HG03135 (cell line): ENCODE measurements around the gene CDH8.

Experiments
- ATAC-seq: cut with Tn5 transposase; IDR thresholded peaks from one replicate; pipeline ENCODE4 v1.9.1; 2021; ENCODE audit warnings: mild to moderate bottlenecking, moderate library complexity; ENCODE audit not compliant: unreplicated experiment

Gene CDH8

GRCh38 chr16:62033065-62033464, 3.2 kb downstream of the CDH8 start:
- ATAC-seq: no peak

GRCh38 chr16:62029947-62030346, 6.3 kb downstream of the CDH8 start:
- no peak for ATAC-seq

DNA sequence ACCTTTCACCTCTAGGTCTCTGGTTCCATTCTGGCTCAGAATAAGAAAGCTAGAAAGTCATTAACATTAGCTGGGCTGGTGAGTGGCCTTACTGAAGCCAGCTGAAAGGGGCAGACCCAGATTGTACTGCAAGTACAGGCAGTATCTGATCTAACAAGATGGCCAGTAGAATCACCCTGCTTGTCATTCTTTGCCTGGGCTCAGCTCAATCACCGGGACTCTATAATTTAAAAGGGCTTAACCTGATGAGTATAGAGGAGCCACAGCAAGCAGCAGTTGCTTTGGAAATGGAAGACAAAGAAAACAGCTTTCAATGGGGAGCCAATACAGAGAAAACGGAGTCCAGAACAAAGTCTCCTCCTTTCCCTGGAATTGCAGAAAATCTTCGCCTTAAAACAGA, 13.6 kb downstream of the CDH8 start:
- no peak for ATAC-seq

GRCh38 chr16:62021161-62021581, 15.1 kb downstream of the CDH8 start:
- no peak for ATAC-seq

DNA sequence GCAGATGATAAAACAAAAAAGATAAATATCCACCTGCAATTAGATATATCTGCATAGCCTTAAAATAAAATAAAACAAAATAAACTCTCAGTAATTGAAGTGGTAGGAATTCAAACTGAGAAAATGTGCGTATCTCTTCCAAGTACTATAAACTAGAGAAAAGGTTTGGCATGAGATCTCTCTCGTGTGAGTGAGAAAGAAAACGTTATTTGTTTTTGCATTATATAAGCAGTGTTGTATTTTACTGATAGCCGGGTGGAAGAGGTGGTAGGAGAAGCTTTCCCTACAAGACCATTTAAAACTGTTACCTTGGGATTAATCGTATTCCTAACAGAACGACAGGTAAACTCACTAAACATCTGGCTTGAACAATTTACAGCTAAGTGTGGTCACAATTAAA, 15.6 kb downstream of the CDH8 start:
- ATAC-seq: no peak

GRCh38 chr16:62019851-62020250, 16.4 kb downstream of the CDH8 start:
- ATAC-seq: no peak

DNA sequence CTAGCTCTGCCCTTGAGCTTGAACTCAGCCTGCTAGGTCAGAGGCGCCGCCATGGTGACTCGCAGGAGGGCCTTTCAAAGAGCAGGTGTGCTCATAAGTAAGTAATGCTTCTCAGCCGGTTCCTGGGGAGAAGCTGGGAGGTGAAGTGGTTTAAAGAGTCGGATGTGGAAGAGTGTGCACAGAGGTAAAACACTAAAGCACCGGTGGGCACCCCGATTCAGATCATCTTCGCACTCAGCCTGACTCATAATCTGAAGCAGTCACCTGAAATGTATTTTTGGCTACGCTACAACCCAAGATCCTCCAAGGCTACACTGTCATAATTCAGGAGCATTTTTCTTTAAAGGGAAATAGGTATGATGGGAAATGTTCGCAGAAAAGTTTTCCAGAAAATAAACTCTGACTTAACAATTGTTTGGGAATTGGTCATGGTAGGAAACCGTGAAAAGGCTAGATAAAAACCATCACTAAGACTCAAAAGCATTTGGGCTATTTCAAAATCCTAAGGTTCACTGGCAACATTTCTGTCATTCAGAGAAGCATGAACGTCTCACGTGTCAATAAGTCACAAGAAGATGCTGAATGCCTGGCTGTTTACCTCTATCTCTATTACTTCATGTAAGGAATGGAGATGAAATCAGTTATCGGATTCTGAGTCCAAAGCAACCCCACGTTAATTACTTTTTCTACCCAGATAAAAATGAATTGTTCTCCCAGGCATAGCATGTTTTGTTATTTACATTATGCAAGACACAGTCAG, 17.8 kb downstream of the CDH8 start:
- no peak for ATAC-seq

- ATAC-seq: no peak
Measured at GRCh38 chr16:62014319-62014923, 21.8 kb downstream of the CDH8 start.

DNA sequence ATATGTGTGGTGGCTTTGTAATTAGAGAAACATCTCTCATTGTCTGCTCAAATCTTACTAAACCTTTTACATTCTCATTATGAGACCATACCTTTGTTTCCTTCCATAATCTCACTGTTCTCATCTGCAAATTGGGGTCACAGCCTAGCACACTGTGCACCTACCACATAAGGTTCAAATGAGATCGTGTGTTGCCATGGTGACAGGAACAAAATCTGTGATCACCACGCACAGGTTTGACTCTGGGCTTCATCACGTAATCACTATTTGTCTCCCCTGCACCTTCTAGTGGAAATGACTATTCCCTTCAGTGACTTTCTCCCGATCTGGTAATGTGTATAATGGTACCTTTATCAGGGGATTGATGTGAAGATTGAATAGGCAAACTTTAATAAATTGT, 26.1 kb downstream of the CDH8 start:
- no peak for ATAC-seq

GRCh38 chr16:61998460-61998859, 37.8 kb downstream of the CDH8 start:
- no peak for ATAC-seq

DNA sequence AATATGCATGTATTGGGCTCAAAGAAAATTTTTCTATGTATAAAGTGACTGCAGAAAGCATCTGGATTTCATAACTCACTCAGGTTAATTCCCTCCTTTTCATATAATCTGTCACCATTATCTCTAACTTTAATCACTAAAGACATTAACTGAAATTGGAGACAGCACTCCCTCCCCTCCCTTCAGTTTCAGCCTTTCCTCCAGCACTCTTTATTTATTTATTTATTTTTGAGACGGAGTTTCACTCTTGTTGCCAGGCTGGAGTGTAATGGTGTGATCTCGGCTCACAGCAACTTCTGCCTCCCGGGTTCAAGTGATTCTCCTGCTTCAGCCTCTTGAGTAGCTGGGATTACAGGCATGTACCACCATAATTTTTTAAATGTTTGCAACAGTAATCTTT, 43.1 kb downstream of the CDH8 start:
- no peak for ATAC-seq

GRCh38 chr16:61987474-61988012, 48.7 kb downstream of the CDH8 start:
- ATAC-seq: no peak

- ATAC-seq: no peak
Measured at GRCh38 chr16:61969077-61969382, 67.2 kb downstream of the CDH8 start.

DNA sequence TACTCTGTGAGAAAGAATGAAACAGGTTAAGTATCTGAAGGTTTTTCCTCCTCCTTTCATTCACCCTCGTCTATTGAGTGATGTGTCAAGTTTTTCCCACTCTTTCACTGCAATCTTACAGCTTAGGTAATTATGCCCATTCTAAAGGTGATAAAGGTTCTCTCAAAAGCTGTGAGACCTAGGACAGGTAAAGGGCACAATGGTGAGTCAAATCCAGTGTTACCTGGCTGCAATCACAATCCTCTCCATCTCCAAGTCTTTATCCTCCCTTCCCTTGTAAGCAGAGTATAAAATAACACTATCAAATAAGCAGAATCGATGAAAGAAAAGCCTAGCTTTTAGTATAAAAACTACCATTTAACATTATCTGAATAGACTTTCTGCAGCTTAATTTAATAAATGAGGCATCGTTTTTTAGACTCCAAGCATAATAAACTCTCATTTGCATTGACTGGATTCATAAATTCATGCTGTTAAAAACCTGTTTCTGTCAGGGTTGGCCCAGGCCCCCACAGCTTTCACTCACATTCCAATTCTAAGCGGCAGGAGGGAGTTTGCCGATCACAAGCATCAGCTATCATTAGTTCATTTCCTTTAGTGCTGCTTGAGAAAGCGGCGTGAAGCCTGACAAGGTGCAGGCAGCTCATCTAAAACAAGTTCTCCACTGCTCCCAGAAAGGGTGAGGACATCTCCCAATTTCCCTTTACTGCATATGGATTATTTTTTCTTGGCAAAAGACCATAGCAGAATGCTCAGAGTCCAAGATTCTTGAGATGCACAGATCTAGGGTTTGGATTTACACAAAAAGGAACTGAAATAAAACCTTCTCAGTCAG, 67.8 kb downstream of the CDH8 start:
- ATAC-seq: no peak

GRCh38 chr16:61957075-61957855, 79.0 kb downstream of the CDH8 start:
- ATAC-seq: no peak

- ATAC-seq: no peak
Measured at GRCh38 chr16:61952841-61953240, 83.4 kb downstream of the CDH8 start.

- ATAC-seq: no peak
Measured at GRCh38 chr16:61948414-61948813, 87.8 kb downstream of the CDH8 start.

DNA sequence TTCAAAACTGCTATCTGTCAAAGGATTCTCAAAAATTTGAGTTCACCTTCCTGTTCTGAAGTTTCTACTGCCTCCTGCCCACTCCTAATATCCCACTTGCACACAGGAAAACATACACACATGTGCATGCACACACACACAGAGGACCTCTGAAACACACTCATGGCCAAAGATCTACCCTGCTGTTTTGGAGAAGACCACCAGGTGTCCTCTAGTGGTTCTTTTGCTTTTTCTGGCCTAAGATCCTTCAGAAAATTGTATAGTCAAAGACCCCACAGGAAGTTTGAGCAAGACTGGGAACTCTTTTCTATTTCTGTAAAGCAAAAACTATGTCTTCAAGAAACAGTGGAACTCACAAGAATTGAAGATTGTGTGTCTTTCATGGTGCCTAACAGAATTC, 90.2 kb downstream of the CDH8 start:
- no peak for ATAC-seq

DNA sequence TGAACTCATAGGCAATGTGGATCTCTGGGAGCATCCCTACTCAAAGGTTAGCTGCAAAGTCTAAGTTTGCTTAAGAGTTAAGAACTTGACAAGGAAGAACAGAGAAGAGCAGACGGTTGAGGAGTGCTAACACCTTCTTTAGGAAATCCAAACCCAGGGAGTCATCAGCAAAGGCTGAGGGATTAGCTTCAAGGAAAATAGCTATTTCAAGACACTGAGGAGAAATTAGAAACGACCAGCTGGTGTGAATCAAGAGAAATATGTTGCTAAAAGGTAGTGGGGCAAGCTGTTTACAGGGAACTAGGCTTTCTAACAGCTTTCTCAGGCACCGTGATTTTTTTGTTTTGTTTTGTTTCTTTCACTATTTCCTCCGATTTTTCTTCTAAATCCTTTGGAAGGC, 90.7 kb downstream of the CDH8 start:
- no peak for ATAC-seq

- ATAC-seq: no peak
Measured at GRCh38 chr16:61944004-61944403, 92.2 kb downstream of the CDH8 start.

DNA sequence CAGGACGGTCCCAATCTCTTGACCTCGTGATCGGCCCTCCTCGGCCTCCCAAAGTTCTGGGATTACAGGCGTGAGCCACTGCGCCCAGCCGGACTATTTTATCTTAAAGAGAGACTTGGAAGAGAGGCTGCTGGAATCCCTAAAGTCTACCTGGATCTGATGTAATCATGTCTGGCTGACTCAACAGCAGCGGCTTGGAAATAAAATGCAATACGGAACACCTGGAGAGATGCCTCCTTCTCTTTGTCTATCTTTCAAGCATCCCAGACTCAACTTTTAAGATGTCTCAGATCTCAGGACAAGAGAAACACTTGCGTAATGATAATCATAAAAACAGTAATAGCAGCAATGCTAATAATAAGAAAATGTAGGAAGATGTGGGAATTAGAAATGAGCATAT, 95.6 kb downstream of the CDH8 start:
- no peak for ATAC-seq
